Measurements from ENCODE around the gene ERMN. TPM values are rescaled to one million over a fixed set of nuclear protein-coding genes. Genes with fewer than 3 reads are reported as not detected.

ERMN gene
- total RNA-seq, 1 donor: 1.4 TPM

DNA sequence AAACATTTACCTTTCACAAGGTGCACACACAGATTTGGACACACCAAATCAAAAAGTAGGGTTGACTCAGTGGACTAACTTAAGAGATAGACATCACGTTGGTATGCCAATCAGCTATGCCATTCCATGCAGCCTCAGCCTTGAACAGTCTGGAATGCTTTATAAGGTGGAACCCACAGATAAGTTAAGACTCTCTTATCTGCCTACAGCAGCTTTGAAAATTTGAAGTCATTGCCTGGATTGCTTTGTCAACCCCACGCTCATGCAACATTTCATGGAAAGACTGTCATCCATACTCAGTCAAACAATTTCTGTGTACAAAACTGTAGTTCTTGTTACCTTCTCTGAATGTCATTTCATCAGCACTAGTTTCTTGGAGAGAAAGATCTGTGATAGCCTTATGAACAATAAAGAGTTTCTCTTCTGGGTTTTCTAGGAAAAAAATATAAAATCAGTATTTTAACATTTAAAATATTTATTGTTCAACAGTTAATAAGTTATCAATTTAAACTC is 1.2 kb downstream of the ERMN start:
- Histone ChIP-seq H4K20me1 (ENCODE audit: insufficient read depth, low read length) (no peaks in the 10 kb centered on the region), H2AFZ (ENCODE audit: low read length) (no peak overlapping the region), H3K4me2 (ENCODE audit: insufficient read depth, low read length) (no peak overlapping the region), H3K27me3 (ENCODE audit: insufficient read depth, low read length) (no peaks in the 10 kb centered on the region), H3K27ac (ENCODE audit: low read depth, low read length) (no peak overlapping the region), H3K4me1 (ENCODE audit: insufficient read depth, low read length) (peaks cover 28% of the 10 kb centered on the region), H3K9me3 (ENCODE audit: low read depth, low read length) (no peaks in the 10 kb centered on the region), H3K4me3 (ENCODE audit: insufficient read depth, low read length) (no peak overlapping the region), H3K79me2 (ENCODE audit: insufficient read depth, low read length) (no peaks in the 10 kb centered on the region), H3K36me3 (ENCODE audit: insufficient read depth, low read length) (no peaks in the 10 kb centered on the region)
- DNase-seq (ENCODE audit: insufficient read length, low spot score, missing footprints): no peak
- TF ChIP-seq, protein P1, sequence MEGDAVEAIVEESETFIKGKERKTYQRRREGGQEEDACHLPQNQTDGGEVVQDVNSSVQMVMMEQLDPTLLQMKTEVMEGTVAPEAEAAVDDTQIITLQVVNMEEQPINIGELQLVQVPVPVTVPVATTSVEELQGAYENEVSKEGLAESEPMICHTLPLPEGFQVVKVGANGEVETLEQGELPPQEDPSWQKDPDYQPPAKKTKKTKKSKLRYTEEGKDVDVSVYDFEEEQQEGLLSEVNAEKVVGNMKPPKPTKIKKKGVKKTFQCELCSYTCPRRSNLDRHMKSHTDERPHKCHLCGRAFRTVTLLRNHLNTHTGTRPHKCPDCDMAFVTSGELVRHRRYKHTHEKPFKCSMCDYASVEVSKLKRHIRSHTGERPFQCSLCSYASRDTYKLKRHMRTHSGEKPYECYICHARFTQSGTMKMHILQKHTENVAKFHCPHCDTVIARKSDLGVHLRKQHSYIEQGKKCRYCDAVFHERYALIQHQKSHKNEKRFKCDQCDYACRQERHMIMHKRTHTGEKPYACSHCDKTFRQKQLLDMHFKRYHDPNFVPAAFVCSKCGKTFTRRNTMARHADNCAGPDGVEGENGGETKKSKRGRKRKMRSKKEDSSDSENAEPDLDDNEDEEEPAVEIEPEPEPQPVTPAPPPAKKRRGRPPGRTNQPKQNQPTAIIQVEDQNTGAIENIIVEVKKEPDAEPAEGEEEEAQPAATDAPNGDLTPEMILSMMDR (IDR thresholded peaks at IDR 0.05; ENCODE audit: extremely low read depth, low read depth, low read length): no peak

DNA sequence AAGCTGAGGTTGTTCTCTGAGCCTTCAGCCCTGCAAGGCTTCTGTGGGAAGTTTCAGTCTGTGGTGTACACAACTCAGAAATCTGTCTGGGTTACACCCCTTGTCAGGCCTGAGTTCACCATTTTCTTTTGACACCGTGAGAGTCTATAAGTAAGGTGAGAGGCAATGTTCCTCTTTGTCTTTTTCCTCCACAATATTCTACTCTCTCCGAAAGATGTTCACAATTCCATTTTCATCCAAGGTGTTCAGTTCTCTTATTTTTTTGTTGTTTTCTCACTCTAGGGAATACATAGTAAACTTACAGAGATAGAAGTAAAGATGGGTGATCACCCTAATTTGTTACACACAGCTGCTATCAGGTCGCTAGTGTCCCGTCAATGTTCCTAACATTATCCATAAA is 3.2 kb downstream of the ERMN start:
- Histone ChIP-seq H3K36me3 (ENCODE audit: insufficient read depth, low read length) (no peaks in the 10 kb centered on the region), H3K4me2 (ENCODE audit: insufficient read depth, low read length) (no peak overlapping the region), H2AFZ (ENCODE audit: low read length) (no peak overlapping the region), H4K20me1 (ENCODE audit: insufficient read depth, low read length) (no peaks in the 10 kb centered on the region), H3K27ac (ENCODE audit: low read depth, low read length) (no peak overlapping the region), H3K4me1 (ENCODE audit: insufficient read depth, low read length) (peaks cover 12% of the 10 kb centered on the region), H3K4me3 (ENCODE audit: insufficient read depth, low read length) (no peak overlapping the region), H3K27me3 (ENCODE audit: insufficient read depth, low read length) (no peaks in the 10 kb centered on the region), H3K9me3 (ENCODE audit: low read depth, low read length) (no peaks in the 10 kb centered on the region), H3K79me2 (ENCODE audit: insufficient read depth, low read length) (no peaks in the 10 kb centered on the region)
- DNase-seq (ENCODE audit: insufficient read length, low spot score, missing footprints): no peak
- TF ChIP-seq, protein P1 (IDR thresholded peaks at IDR 0.05; ENCODE audit: extremely low read depth, low read depth, low read length): no peak

DNA sequence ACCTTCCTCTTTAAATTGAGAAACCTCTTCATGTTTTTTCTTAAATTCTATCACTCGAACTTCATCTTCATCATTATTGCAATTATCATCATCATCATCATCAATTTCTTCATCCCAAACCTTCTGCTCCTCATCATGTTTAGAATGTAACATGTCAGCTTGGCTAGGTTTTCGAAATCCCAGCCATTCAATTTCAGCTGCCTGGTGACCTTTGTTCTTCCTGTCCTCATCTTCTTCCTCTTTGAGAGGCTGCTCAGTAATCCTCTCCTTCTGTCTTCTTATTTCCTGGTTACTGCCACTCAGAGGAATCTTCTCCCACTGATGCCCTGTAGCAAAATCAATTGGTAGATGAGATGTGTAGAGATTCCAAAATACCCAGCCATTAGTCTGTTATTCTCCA is 4.2 kb downstream of the ERMN start:
- Histone ChIP-seq H3K27ac (ENCODE audit: low read depth, low read length) (no peak overlapping the region), H3K79me2 (ENCODE audit: insufficient read depth, low read length) (no peaks in the 10 kb centered on the region), H4K20me1 (ENCODE audit: insufficient read depth, low read length) (no peaks in the 10 kb centered on the region), H2AFZ (ENCODE audit: low read length) (no peak overlapping the region), H3K4me3 (ENCODE audit: insufficient read depth, low read length) (no peak overlapping the region), H3K27me3 (ENCODE audit: insufficient read depth, low read length) (no peaks in the 10 kb centered on the region), H3K36me3 (ENCODE audit: insufficient read depth, low read length) (no peaks in the 10 kb centered on the region), H3K9me3 (ENCODE audit: low read depth, low read length) (no peaks in the 10 kb centered on the region), H3K4me1 (ENCODE audit: insufficient read depth, low read length) (peaks cover 11% of the 10 kb centered on the region), H3K4me2 (ENCODE audit: insufficient read depth, low read length) (no peak overlapping the region)
- DNase-seq (ENCODE audit: insufficient read length, low spot score, missing footprints): peak; percentile 39
- TF ChIP-seq, protein P1 (IDR thresholded peaks at IDR 0.05; ENCODE audit: extremely low read depth, low read depth, low read length): no peak

DNA sequence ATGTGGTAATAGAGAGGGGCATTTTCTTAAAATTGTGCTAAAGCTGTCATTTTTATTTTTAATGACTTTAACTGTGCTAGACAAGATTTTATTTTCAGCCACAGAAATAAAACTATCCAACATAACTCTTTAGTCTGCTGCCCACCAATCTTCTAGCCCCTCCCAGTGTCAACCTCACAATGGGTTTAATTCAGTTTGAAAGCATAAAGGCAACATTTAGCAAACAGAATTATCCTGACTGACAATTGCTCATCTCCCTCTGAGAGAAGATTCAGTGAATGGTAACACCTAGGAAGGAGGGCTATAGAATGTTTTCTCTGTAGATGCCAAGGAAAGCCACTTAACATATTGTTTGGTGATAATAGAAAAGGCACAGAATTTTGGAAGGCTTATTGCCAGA is 5.2 kb downstream of the ERMN start:
- Histone ChIP-seq H3K4me2 (ENCODE audit: insufficient read depth, low read length) (no peak overlapping the region), H4K20me1 (ENCODE audit: insufficient read depth, low read length) (no peaks in the 10 kb centered on the region), H3K27me3 (ENCODE audit: insufficient read depth, low read length) (no peaks in the 10 kb centered on the region), H2AFZ (ENCODE audit: low read length) (no peak overlapping the region), H3K36me3 (ENCODE audit: insufficient read depth, low read length) (no peaks in the 10 kb centered on the region), H3K4me3 (ENCODE audit: insufficient read depth, low read length) (no peak overlapping the region), H3K27ac (ENCODE audit: low read depth, low read length) (no peak overlapping the region), H3K9me3 (ENCODE audit: low read depth, low read length) (no peaks in the 10 kb centered on the region), H3K4me1 (ENCODE audit: insufficient read depth, low read length) (peaks cover 11% of the 10 kb centered on the region), H3K79me2 (ENCODE audit: insufficient read depth, low read length) (no peaks in the 10 kb centered on the region)
- no peak for DNase-seq (ENCODE audit: insufficient read length, low spot score, missing footprints)
- TF ChIP-seq, protein P1 (IDR thresholded peaks at IDR 0.05; ENCODE audit: extremely low read depth, low read depth, low read length): no peak
